Chondrocyte (in vitro differentiated cells): ENCODE data around the gene HSD11B1L. TPM values are rescaled to one million over a fixed set of nuclear protein-coding genes. Genes with fewer than 3 reads are reported as not detected.
A peak's percentile ranks its signal among the peaks of the same experiment; 100 is the strongest.

Experiments
- DNase-seq: peaks from one replicate; pipeline ENCODE4 v3.0.0; 2021; ENCODE audit warnings: mixed read lengths, low spot score
- H3K27ac Mint-ChIP-seq: one replicate; pipeline ENCODE4 v1.8.0; 2021; ENCODE audit warnings: mild to moderate bottlenecking, moderate library complexity, mixed read lengths; ENCODE audit not compliant: unreplicated experiment
- H3K27me3 Mint-ChIP-seq: 2 replicates; pipeline ENCODE4 v1.8.0; 2021; ENCODE audit warnings: low read depth, mixed read lengths
- H3K36me3 Mint-ChIP-seq: 2 replicates; pipeline ENCODE4 v1.8.0; 2021; ENCODE audit warnings: low read depth, mixed read lengths
- H3K4me1 Mint-ChIP-seq: 2 replicates; pipeline ENCODE4 v1.8.0; 2021; ENCODE audit warnings: low read depth, mild to moderate bottlenecking, mixed read lengths
- H3K4me3 Mint-ChIP-seq: one replicate; pipeline ENCODE4 v1.8.0; 2021; ENCODE audit warnings: mild to moderate bottlenecking, moderate library complexity, mixed read lengths; ENCODE audit not compliant: unreplicated experiment
- H3K9me3 Mint-ChIP-seq: 2 replicates; pipeline ENCODE4 v1.8.0; 2021; ENCODE audit warnings: low read depth, mixed read lengths
- total RNA-seq: library from RNA; stranded (reverse); gene quantifications from 3 replicates; pipeline ENCODE4 v1.2.1, GENCODE V29; 2021
- TF ChIP-seq, protein P1 (sequence below): fragments of 200-600 bp; sonication (generic); IDR thresholded peaks from 2 replicates; pipeline ENCODE4 v1.5.0; 2021; ENCODE audit warnings: antibody characterized with exemption, mild to moderate bottlenecking, moderate library complexity

Gene HSD11B1L
- total RNA-seq, 1 donor from 2014 or later, result 7.2 TPM

DNA sequence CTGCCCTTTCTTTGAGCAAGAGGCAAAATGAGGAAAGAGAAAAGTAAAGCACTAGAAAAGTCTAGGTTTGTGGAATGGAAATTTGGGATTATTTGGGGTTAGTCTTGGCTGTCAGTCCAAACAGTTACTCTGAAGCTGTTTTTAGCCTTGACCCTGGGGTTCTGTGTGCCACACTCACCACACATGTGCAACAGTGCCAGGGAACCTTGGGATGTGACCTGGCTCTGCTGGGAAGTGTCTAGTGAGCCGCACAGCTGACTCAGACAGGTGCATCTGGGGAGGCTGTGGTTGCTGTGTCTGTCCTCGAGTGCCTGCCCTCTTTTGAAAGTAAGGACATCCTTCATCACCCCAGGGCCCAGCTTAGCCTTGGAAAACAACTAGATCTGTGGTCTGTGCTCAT, 16.3 kb upstream of the HSD11B1L start:
- TF ChIP-seq, protein P1, sequence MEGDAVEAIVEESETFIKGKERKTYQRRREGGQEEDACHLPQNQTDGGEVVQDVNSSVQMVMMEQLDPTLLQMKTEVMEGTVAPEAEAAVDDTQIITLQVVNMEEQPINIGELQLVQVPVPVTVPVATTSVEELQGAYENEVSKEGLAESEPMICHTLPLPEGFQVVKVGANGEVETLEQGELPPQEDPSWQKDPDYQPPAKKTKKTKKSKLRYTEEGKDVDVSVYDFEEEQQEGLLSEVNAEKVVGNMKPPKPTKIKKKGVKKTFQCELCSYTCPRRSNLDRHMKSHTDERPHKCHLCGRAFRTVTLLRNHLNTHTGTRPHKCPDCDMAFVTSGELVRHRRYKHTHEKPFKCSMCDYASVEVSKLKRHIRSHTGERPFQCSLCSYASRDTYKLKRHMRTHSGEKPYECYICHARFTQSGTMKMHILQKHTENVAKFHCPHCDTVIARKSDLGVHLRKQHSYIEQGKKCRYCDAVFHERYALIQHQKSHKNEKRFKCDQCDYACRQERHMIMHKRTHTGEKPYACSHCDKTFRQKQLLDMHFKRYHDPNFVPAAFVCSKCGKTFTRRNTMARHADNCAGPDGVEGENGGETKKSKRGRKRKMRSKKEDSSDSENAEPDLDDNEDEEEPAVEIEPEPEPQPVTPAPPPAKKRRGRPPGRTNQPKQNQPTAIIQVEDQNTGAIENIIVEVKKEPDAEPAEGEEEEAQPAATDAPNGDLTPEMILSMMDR, result no peak
- Mint-ChIP-seq H3K9me3 (no peaks in the 10 kb centered on the region), H3K36me3 (peaks cover 32% of the 10 kb centered on the region), H3K27ac (no peak overlapping the region), H3K4me1 (no peaks in the 10 kb centered on the region), H3K27me3 (no peaks in the 10 kb centered on the region), H3K4me3 (no peak overlapping the region)
- peak; percentile 39 for DNase-seq

- Mint-ChIP-seq H3K36me3 (peaks cover 29% of the 10 kb centered on the region), H3K4me3 (no peak overlapping the region), H3K9me3 (no peaks in the 10 kb centered on the region), H3K27ac (no peak overlapping the region), H3K27me3 (no peaks in the 10 kb centered on the region), H3K4me1 (no peaks in the 10 kb centered on the region)
- TF ChIP-seq, protein P1, result peak; percentile 41
- DNase-seq, result peak; percentile 52
These were observed 14.9 kb upstream of the HSD11B1L start for GRCh38 chr19:5665781-5666513.

GRCh38 chr19:5666921-5667610, 13.8 kb upstream of the HSD11B1L start:
- Mint-ChIP-seq H3K4me1 (no peaks in the 10 kb centered on the region), H3K9me3 (no peaks in the 10 kb centered on the region), H3K4me3 (no peak overlapping the region), H3K36me3 (peaks cover 24% of the 10 kb centered on the region), H3K27ac (no peak overlapping the region), H3K27me3 (no peaks in the 10 kb centered on the region)
- TF ChIP-seq, protein P1, result no peak
- DNase-seq, result peak; percentile 69

DNA sequence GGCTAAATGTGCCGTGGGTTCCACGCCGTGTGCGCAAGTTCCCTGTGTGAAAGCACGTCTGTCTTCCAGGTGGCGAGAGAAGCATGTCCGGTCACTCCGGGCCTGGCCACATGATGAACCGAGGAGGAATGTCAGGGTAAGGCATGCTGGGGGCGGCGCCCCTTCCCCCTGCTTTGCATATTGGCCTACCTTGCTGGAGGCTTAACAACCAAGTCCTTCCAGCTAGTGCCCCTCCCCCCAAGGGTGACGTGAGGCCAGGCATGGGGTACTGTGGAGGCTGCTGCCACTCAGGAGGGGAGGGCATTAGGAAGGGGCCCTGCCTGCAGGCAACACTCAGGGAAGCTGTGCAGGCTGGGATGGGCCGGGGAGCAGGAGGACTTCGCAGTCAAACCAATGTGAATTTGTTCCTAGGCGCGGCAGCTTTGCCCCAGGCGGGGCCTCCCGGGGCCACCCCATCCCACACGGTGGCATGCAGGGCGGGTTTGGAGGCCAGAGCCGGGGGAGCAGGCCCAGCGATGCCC, 13.0 kb upstream of the HSD11B1L start:
- no peak for DNase-seq
- no peak overlapping the region for H3K4me3 Mint-ChIP-seq
- H3K36me3 Mint-ChIP-seq, result peaks cover 24% of the 10 kb centered on the region
- no peak overlapping the region for H3K27ac Mint-ChIP-seq
- H3K27me3 Mint-ChIP-seq, result no peaks in the 10 kb centered on the region
- TF ChIP-seq, protein P1, result no peak
- no peaks in the 10 kb centered on the region for H3K4me1 Mint-ChIP-seq
- no peaks in the 10 kb centered on the region for H3K9me3 Mint-ChIP-seq

DNA sequence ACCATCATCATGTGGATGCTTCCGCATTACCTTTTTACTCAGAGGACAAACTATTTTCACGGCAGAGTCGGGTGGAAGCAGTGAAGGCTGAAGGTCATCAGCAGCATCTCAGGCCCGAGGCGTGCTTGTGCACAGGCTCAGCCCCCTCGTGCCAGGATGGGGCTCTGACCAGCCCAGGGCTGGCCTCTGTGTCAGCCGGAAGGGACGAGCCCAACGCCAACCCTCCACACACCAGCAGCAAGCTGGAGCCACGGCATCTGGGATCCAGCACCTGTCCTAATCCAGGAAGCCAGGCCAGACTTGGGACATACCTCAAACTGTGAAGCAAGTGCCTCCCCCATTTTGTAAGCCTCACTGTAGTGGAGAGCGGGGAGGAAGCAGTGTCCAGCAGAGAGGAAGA, 11.6 kb upstream of the HSD11B1L start:
- no peak overlapping the region for H3K4me3 Mint-ChIP-seq
- H3K9me3 Mint-ChIP-seq, result no peaks in the 10 kb centered on the region
- no peaks in the 10 kb centered on the region for H3K4me1 Mint-ChIP-seq
- no peak overlapping the region for H3K27ac Mint-ChIP-seq
- no peak for DNase-seq
- H3K27me3 Mint-ChIP-seq, result no peaks in the 10 kb centered on the region
- H3K36me3 Mint-ChIP-seq, result peaks cover 20% of the 10 kb centered on the region
- TF ChIP-seq, protein P1, result no peak
